Left renal cortex interstitium (tissue), 4 donors: ENCODE measurements around the gene CCDC30. TPM values are rescaled to one million over a fixed set of nuclear protein-coding genes. Genes with fewer than 3 reads are reported as not detected.
A peak's percentile ranks its signal among the peaks of the same experiment; 100 is the strongest.

Experiments
- DNase-seq, 4 donors: peaks; one replicate each; pipeline ENCODE4 v3.0.0-alpha.2; 2013; ENCODE audit warnings: low read depth in 4 of 4, low spot score in 2 of 4, missing footprints in 1 of 4
- polyA plus RNA-seq, 4 donors: library from polyadenylated mRNA; unstranded; fragments of 120-200 nt; gene quantifications; one replicate each; pipeline ENCODE4 v1.2.1, GENCODE V29; 2013; ENCODE audit not compliant: insufficient read length in 4 of 4

The CCDC30 gene
- polyA plus RNA-seq: 10 to 100 TPM; 13.1 to 23.0 (median 18.9) TPM

- DNase-seq: peak; percentile 89 to 97 (median 94)
Measured at GRCh38 chr1:42462828-42463763, at the start of gene CCDC30. Gene CCDC30, plus strand, starts transcription at chr1:42463286. Its CDS starts 17,266 bp downstream, at chr1:42480552.

GRCh38 chr1:42414551-42415496 lies 48.3 kb upstream of the CCDC30 start:
- DNase-seq: no peak

- no peak for DNase-seq
Measured at GRCh38 chr1:42417166-42417565, 45.9 kb upstream of the CCDC30 start.

GRCh38 chr1:42418516-42418915 lies 44.6 kb upstream of the CCDC30 start:
- DNase-seq: no peak

- no peak for DNase-seq
Measured at GRCh38 chr1:42419126-42419821, 43.8 kb upstream of the CCDC30 start.

- no peak for DNase-seq
Measured at GRCh38 chr1:42420121-42420520, 43.0 kb upstream of the CCDC30 start.

GRCh38 chr1:42420911-42421585 lies 42.0 kb upstream of the CCDC30 start:
- DNase-seq: peak; percentile 74 to 91 (median 77)

GRCh38 chr1:42422737-42423136 lies 40.3 kb upstream of the CCDC30 start:
- DNase-seq: no peak

- no peak for DNase-seq
Measured at GRCh38 chr1:42423681-42424080, 39.4 kb upstream of the CCDC30 start.

- DNase-seq: no peak
Measured at GRCh38 chr1:42424201-42424600, 38.9 kb upstream of the CCDC30 start.

- DNase-seq: no peak
Measured at GRCh38 chr1:42427240-42427639, 35.8 kb upstream of the CCDC30 start.

GRCh38 chr1:42429603-42430002 lies 33.5 kb upstream of the CCDC30 start:
- no peak for DNase-seq

- DNase-seq: no peak
Measured at GRCh38 chr1:42430286-42431135, 32.6 kb upstream of the CCDC30 start.

GRCh38 chr1:42431514-42431913 lies 31.6 kb upstream of the CCDC30 start:
- no peak for DNase-seq

GRCh38 chr1:42432714-42433113 lies 30.4 kb upstream of the CCDC30 start:
- no peak for DNase-seq

GRCh38 chr1:42433369-42433768 lies 29.7 kb upstream of the CCDC30 start:
- DNase-seq: no peak

- no peak for DNase-seq
Measured at GRCh38 chr1:42434340-42434739, 28.7 kb upstream of the CCDC30 start.

GRCh38 chr1:42439940-42440339 lies 23.1 kb upstream of the CCDC30 start:
- no peak for DNase-seq

- no peak for DNase-seq
Measured at GRCh38 chr1:42442662-42443061, 20.4 kb upstream of the CCDC30 start.
